NCI-H2196 (cell line): Measurements from ENCODE around the gene ZNF358.

Experiments
- DNase-seq: peaks from one replicate; lab custom pipeline; 2025; ENCODE audit not compliant: unreplicated experiment; lab: John Stamatoyannopoulos, UW

The ZNF358 gene

GRCh38 chr19:7488736-7489353 is 27.1 kb upstream of the ZNF358 start, which contains the start of gene PEX11G:
PEX11G (minus strand) TSS chr19:7489035; CDS start chr19:7489010, 25 bp downstream.
- peak; percentile 95 for DNase-seq

GRCh38 chr19:7489609-7490044 is 26.3 kb upstream of the ZNF358 start:
- DNase-seq: no peak

GRCh38 chr19:7492142-7492541 is 23.8 kb upstream of the ZNF358 start:
- DNase-seq: no peak

- DNase-seq: no peak
Measured at GRCh38 chr19:7492558-7492957, 23.3 kb upstream of the ZNF358 start.

GRCh38 chr19:7494416-7495098 is 21.3 kb upstream of the ZNF358 start:
- DNase-seq: peak; percentile 47

- no peak for DNase-seq
Measured at GRCh38 chr19:7497292-7497691, 18.6 kb upstream of the ZNF358 start.

GRCh38 chr19:7500811-7501450 is 15.0 kb upstream of the ZNF358 start:
- peak; percentile 96 for DNase-seq

GRCh38 chr19:7502552-7502951 is 13.4 kb upstream of the ZNF358 start:
- DNase-seq: no peak

GRCh38 chr19:7504684-7505083 is 11.2 kb upstream of the ZNF358 start:
- no peak for DNase-seq

- peak; percentile 40 for DNase-seq
Measured at GRCh38 chr19:7505288-7505681, 10.6 kb upstream of the ZNF358 start.

- DNase-seq: no peak
Measured at GRCh38 chr19:7505682-7506384, 10.1 kb upstream of the ZNF358 start.

- peak; percentile 95 for DNase-seq
Measured at GRCh38 chr19:7506385-7507328, 9.2 kb upstream of the ZNF358 start.

GRCh38 chr19:7507884-7508283 is 8.0 kb upstream of the ZNF358 start:
- DNase-seq: peak; percentile 67

- no peak for DNase-seq
Measured at GRCh38 chr19:7509625-7510024, 6.3 kb upstream of the ZNF358 start.

GRCh38 chr19:7512400-7512851 is 3.5 kb upstream of the ZNF358 start:
- DNase-seq: no peak

GRCh38 chr19:7513809-7514642 is 1.9 kb upstream of the ZNF358 start:
- DNase-seq: no peak

GRCh38 chr19:7515110-7515644 is 726 bp upstream of the ZNF358 start:
- no peak for DNase-seq

- no peak for DNase-seq
Measured at GRCh38 chr19:7516333-7516732, 430 bp downstream of the ZNF358 start.

- no peak for DNase-seq
Measured at GRCh38 chr19:7516878-7517277, 975 bp downstream of the ZNF358 start.
